ENCODE data around the gene LDLR. TPM values are rescaled to one million over a fixed set of nuclear protein-coding genes. Genes with fewer than 3 reads are reported as not detected.
"Not testable (repeated sequence)": the region's sequence is repeated elsewhere in the genome, so short reads cannot be mapped to it uniquely, and the experiment has no call there.

The LDLR gene
- total RNA-seq, 4 donors from 2014 or later, result 75.7 to 209 (median 156) TPM

GRCh38 chr19:11116507-11116906 lies 27.2 kb downstream of the LDLR start:
- TF ChIP-seq POLR2A (IDR thresholded peaks at IDR 0.05) (no peak), CTCF (IDR thresholded peaks at IDR 0.05) (no peak)
- Histone ChIP-seq H3K36me3 (peaks cover 0 to 99% (median 0%) of the 10 kb centered on the region in 3 donors), H3K27ac (no peak overlapping the region), H3K4me3 (no peak overlapping the region), H3K27me3 (no peaks in the 10 kb centered on the region), H3K9me3 (no peaks in the 10 kb centered on the region), H3K4me1 (peaks cover 0 to 4% (median 0%) of the 10 kb centered on the region in 4 donors)
- no peak for DNase-seq

- not testable (repeated sequence) for H3K27ac ChIP-seq, H3K4me3 ChIP-seq, H3K27me3 ChIP-seq, H3K4me1 ChIP-seq, DNase-seq, H3K9me3 ChIP-seq
- peaks cover 0 to 95% (median 0%) of the 10 kb centered on the region in 3 donors for H3K36me3 ChIP-seq
Measured at GRCh38 chr19:11121963-11122362, 32.7 kb downstream of the LDLR start.

GRCh38 chr19:11123114-11123513 lies 33.9 kb downstream of the LDLR start:
- H3K4me1 ChIP-seq, result no peaks in the 10 kb centered on the region
- H3K36me3 ChIP-seq, result peaks cover 0 to 95% (median 0%) of the 10 kb centered on the region in 3 donors
- no peak overlapping the region for H3K27ac ChIP-seq
- TF ChIP-seq CTCF (IDR thresholded peaks at IDR 0.05) (no peak), POLR2A (IDR thresholded peaks at IDR 0.05) (no peak)
- no peaks in the 10 kb centered on the region for H3K9me3 ChIP-seq
- no peak for DNase-seq
- H3K27me3 ChIP-seq, result no peaks in the 10 kb centered on the region
- no peak overlapping the region for H3K4me3 ChIP-seq

GRCh38 chr19:11124157-11124556 lies 34.9 kb downstream of the LDLR start:
- not testable (repeated sequence) for H3K4me1 ChIP-seq, H3K4me3 ChIP-seq, DNase-seq, H3K9me3 ChIP-seq, H3K27ac ChIP-seq, H3K27me3 ChIP-seq
- H3K36me3 ChIP-seq, result peaks cover 0 to 97% (median 0%) of the 10 kb centered on the region in 3 donors

- peaks cover 0 to 97% (median 0%) of the 10 kb centered on the region in 3 donors for H3K36me3 ChIP-seq
- peaks cover 0 to 7% (median 0%) of the 10 kb centered on the region in 4 donors for H3K4me1 ChIP-seq
- H3K27me3 ChIP-seq, result no peaks in the 10 kb centered on the region
- H3K27ac ChIP-seq, result no peak overlapping the region
- TF ChIP-seq CTCF (IDR thresholded peaks at IDR 0.05) (peak; percentile 62 to 78 (median 67)), POLR2A (IDR thresholded peaks at IDR 0.05) (no peak)
- peak; percentile 81 to 92 (median 82) for DNase-seq
- no peak overlapping the region for H3K4me3 ChIP-seq
- H3K9me3 ChIP-seq, result no peaks in the 10 kb centered on the region
Measured at GRCh38 chr19:11125994-11126685, 36.9 kb downstream of the LDLR start.

- peaks cover 0 to 96% (median 0%) of the 10 kb centered on the region in 3 donors for H3K36me3 ChIP-seq
- no peaks in the 10 kb centered on the region for H3K27me3 ChIP-seq
- H3K4me3 ChIP-seq, result no peak overlapping the region
- TF ChIP-seq POLR2A (IDR thresholded peaks at IDR 0.05) (no peak), CTCF (IDR thresholded peaks at IDR 0.05) (no peak)
- no peak overlapping the region for H3K27ac ChIP-seq
- no peaks in the 10 kb centered on the region for H3K9me3 ChIP-seq
- no peak for DNase-seq
- peaks cover 0 to 7% (median 0%) of the 10 kb centered on the region in 4 donors for H3K4me1 ChIP-seq
Measured at GRCh38 chr19:11127905-11128304, 38.6 kb downstream of the LDLR start.
